Cardiac fibroblast (primary cell): ENCODE measurements around the gene BTBD9.
A peak's percentile ranks its signal among the peaks of the same experiment; 100 is the strongest.

Experiments used
- DNase-seq, 2 donors: peaks; one replicate each; pipeline versions ENCODE4 v3.0.0 to v3.0.0-alpha.2; 2010; ENCODE audit warnings: low read depth in 2 of 2
- H3K4me3 ChIP-seq, 2 donors: replicated peaks in 1 of 2; 1 replicate in 1 of 2; 2 replicates in 1 of 2; pipeline ENCODE4 v1.5.1; 2011; ENCODE audit warnings: low read depth in 2 of 2, low read length in 2 of 2, mild to moderate bottlenecking in 2 of 2, moderate library complexity in 1 of 2
- TF ChIP-seq, protein P1 (sequence below): IDR thresholded peaks from one replicate; pipeline ENCODE4 v1.5.1; 2011; ENCODE audit warnings: low read depth, mild to moderate bottlenecking, low read length, inconsistent platforms

The BTBD9 gene

GRCh38 chr6:38518511-38519304 lies 121.0 kb downstream of the BTBD9 start:
- DNase-seq = no peak
- TF ChIP-seq, protein P1, sequence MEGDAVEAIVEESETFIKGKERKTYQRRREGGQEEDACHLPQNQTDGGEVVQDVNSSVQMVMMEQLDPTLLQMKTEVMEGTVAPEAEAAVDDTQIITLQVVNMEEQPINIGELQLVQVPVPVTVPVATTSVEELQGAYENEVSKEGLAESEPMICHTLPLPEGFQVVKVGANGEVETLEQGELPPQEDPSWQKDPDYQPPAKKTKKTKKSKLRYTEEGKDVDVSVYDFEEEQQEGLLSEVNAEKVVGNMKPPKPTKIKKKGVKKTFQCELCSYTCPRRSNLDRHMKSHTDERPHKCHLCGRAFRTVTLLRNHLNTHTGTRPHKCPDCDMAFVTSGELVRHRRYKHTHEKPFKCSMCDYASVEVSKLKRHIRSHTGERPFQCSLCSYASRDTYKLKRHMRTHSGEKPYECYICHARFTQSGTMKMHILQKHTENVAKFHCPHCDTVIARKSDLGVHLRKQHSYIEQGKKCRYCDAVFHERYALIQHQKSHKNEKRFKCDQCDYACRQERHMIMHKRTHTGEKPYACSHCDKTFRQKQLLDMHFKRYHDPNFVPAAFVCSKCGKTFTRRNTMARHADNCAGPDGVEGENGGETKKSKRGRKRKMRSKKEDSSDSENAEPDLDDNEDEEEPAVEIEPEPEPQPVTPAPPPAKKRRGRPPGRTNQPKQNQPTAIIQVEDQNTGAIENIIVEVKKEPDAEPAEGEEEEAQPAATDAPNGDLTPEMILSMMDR = no peak
- no peak overlapping the region for H3K4me3 ChIP-seq

GRCh38 chr6:38517005-38517404 lies 122.7 kb downstream of the BTBD9 start:
- DNase-seq = peak in 1 of 2 donors; percentile 43
- no peak overlapping the region for H3K4me3 ChIP-seq
- TF ChIP-seq, protein P1 = no peak

- no peak for DNase-seq
- H3K4me3 ChIP-seq = no peak overlapping the region
- TF ChIP-seq, protein P1 = no peak
Observed at GRCh38 chr6:38514399-38514798, 125.3 kb downstream of the BTBD9 start.

GRCh38 chr6:38512211-38512610 lies 127.5 kb downstream of the BTBD9 start:
- no peak overlapping the region for H3K4me3 ChIP-seq
- TF ChIP-seq, protein P1 = no peak
- DNase-seq = no peak

DNA sequence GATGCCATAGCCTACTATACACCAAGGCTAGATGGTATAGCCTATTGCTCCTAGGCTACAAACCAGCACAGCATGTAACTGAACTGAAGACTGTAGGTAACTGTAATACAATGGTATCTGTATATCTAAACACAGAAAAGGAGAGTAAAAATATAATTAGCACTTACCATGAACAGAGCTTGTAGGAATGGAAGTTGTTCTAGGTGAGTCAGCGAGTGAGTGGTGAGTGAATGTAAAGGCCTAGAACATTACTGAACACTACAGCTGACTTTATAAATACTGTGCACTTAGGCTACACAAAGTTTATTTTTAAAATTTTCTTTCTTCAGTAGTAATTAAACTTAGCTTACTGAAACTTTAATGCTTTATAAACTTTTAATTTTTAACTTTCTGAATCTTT lies 129.5 kb downstream of the BTBD9 start:
- no peak overlapping the region for H3K4me3 ChIP-seq
- TF ChIP-seq, protein P1 = no peak
- peak in 1 of 2 donors; percentile 61 for DNase-seq

GRCh38 chr6:38509713-38510112 lies 130.0 kb downstream of the BTBD9 start:
- DNase-seq = peak; percentile 41 to 77

More at GRCh38 chr6:38509713-38510112, 130.0 kb downstream of the BTBD9 start:
- TF ChIP-seq, protein P1 = no peak
- H3K4me3 ChIP-seq = no peak overlapping the region
